Nucleus accumbens (tissue), 56 donors: Measurements from ENCODE around the gene PTCSC3.

ENCODE experiments used
- DNase-seq, 56 donors: peaks; one replicate each; lab custom pipeline; 2025; lab: John Stamatoyannopoulos, UW

The PTCSC3 gene

GRCh38 chr14:36086629-36087395 is 89.7 kb downstream of the PTCSC3 start:
- DNase-seq: no peak

GRCh38 chr14:36085861-36086260 is 90.7 kb downstream of the PTCSC3 start:
- no peak for DNase-seq
